ENCODE measurements around the gene BHLHA15.

BHLHA15 gene

DNA sequence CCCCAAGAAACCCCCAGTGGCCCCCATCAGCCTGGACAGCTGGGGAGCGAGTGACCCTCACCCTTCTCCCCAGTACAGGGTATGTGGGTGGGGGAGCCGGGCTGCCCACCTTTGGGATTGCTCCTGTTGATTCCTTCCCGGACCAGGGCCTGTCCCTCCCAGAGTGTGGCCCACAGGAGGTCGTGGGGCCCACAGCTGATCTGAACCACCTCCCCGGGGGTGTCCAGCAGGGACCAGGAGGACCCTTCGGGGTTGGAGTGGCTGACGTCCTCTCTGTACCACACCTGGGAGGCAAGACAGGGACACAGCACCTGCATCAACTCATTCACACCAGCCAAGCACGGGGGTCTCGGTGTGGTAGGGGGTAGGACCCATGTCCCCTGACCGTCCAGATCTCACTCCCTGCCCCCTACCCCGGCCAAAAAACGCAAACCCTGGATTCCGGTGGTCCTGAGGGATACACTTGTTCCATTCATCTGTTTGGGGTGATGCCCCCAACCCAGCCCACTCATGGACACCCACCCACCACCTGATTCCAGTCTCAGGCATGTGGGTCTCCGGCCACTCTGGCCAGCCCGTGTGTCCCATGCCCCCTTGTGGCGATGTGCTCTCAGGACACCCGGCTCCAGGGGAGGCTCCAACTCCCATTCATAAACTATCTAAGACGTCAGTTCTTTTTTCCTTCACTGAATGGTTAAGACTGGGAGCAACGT, 29.9 kb downstream of the BHLHA15 start:
- in situ Hi-C loops (cut with MboI; ENCODE audit: low sequenced_read_pairs) = no loop called here

- in situ Hi-C loops (cut with MboI; ENCODE audit: low sequenced_read_pairs) = no loop called here
These were observed 30.5 kb downstream of the BHLHA15 start for GRCh38 chr7:98241674-98242241.

DNA sequence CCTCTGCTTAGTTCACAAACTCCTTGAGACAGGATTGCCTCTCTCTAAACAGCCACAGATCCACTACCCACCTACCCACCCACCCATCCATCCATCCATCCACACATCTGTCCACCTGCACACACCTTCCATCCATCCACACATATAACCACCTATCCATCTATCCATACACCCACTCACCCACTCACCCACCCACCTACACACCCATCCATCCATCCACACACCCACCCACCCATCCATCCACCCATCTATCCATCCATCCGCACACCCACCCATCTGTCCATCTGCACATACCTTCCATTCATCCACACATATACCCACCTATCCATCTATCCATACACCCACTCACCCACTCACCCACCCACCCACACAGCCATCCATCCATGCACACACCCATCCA, 31.1 kb downstream of the BHLHA15 start:
- in situ Hi-C loops (cut with MboI; ENCODE audit: low sequenced_read_pairs) = no loop called here

GRCh38 chr7:98242934-98243333, 31.7 kb downstream of the BHLHA15 start:
- in situ Hi-C loops (cut with MboI; ENCODE audit: low sequenced_read_pairs) = no loop called here

- in situ Hi-C loops (cut with MboI; ENCODE audit: low sequenced_read_pairs) = no loop called here
These were observed 33.6 kb downstream of the BHLHA15 start for GRCh38 chr7:98244871-98245270.

- in situ Hi-C loops (cut with MboI; ENCODE audit: low sequenced_read_pairs) = no loop called here
These were observed 36.9 kb downstream of the BHLHA15 start for GRCh38 chr7:98248156-98248555.

DNA sequence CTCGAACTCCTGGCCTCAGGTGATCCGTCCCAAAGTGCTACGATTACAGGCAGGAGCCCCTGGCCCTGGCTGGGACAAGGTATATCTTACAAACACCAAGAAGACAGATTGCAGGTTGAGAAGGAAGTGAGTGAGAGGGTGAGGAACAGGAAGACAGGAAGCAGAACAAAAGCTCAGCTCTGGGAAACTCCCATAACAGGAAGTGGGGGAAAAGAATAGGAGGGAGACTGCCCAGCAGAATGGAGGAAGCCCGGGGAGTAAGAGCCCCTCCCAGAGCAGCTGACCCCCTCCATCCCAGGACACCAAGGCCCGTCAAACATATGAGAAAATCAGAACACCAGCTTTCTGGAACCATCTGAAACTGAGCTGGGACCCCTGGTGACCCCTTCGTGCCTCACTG, 37.9 kb downstream of the BHLHA15 start:
- in situ Hi-C loops (cut with MboI; ENCODE audit: low sequenced_read_pairs) = no loop called here

DNA sequence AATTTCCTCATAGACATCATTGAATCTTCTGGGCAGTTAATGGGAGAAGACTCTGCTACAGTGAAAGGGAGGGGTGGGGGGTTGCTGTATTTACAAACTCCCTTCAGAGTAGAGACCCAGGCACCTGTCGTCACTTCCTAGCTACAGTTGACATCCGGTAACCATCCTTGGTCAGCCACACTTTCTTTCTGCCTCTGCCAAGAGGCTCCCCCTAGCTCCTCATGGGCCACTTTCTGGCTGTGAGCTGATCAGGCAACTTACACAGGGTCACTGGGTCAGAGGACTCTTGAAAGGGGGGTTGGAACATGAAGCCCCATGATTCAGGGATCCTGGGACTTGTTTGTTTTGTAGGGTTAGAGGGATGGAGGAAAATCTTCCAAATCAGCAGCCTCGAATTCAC, 39.5 kb downstream of the BHLHA15 start:
- in situ Hi-C loops (cut with MboI; ENCODE audit: low sequenced_read_pairs) = no loop called here

DNA sequence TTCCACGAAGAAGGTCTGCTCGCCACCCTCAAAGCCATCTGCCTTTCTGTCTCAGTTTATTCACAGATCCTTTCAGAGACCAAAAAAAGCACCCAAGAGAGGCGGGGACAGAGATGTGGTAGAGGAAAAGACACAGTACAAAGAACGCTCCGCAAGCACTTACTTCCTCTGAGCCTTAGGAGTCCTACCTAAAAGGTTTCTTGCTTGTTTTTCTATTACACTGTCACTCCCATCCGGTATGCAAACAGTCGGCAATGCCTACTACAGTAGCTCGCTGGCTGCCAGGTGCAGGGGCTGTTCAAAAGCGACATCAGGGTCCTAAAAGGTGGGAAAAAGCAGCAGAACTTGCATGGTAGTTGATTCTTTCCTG, 40.0 kb downstream of the BHLHA15 start:
- in situ Hi-C loops (cut with MboI; ENCODE audit: low sequenced_read_pairs) = no loop called here

DNA sequence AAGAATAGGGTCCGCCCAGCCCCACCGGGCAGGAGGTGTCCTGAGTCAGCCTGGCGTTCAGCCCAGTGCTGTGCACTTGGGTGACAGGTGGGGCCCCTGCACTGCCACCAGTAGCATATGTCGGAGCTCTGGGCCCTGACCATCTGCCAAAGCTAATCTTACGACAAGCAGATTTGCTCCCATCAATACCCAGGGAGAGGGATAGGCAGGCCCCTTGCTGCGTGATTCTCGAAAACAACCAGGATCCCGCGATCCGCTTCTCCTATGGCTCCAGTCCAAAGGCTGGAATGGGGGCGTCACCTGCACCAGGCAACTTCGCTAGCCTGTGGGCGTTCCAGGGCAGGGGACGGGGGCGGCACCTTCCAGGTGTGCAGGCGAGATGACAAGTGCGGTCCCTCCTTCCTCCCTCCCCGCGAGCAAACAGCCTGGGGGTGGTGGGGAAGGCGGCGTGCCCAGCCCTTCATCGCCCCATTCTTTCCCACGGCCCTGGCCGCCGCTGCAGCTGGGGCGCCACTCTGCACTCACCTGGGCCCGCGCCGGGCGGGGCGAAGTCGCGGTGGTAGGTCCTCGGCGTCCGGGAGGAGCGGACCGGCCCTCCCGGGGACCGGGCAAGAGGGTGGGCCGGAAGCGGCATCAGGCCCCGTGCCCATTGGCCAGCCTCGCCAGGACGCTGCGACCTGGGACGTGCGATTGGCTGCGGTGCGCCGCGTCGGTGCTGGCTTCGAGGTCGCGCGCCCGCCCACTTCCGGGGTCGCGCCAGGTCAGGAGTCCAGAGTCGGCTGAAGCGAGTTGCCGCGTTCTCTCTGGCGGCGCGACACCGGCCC, 40.6 kb downstream of the BHLHA15 start, which contains the start of gene TECPR1:
Gene TECPR1 (minus strand): TSS at position 632 of the 824 bp plus-strand sequence. CDS start 6,086 bp downstream, outside the sequence.
- in situ Hi-C loops (cut with MboI; ENCODE audit: low sequenced_read_pairs) = no loop called here

GRCh38 chr7:98252425-98253054, 41.3 kb downstream of the BHLHA15 start:
- in situ Hi-C loops (cut with MboI; ENCODE audit: low sequenced_read_pairs) = no loop called here

DNA sequence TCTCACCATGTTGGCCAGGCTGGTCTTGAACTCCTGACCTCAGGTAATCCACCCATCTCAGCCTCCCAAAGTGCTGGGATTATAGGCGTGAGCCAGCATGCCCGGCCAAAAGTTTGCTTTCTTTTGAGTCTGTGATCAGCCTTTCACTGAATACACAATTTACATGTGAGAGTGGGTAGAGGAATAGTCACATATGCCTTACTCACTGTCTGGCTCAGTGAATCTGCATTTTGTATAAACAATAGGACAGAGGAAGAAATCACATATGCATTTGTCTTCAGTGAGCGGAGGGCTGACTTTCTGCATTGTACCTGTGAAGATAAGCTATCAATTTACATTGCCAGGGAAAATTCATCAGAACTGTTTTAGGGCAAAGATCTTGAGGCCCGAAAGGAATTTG, 43.3 kb downstream of the BHLHA15 start:
- in situ Hi-C loops (cut with MboI; ENCODE audit: low sequenced_read_pairs) = no loop called here

DNA sequence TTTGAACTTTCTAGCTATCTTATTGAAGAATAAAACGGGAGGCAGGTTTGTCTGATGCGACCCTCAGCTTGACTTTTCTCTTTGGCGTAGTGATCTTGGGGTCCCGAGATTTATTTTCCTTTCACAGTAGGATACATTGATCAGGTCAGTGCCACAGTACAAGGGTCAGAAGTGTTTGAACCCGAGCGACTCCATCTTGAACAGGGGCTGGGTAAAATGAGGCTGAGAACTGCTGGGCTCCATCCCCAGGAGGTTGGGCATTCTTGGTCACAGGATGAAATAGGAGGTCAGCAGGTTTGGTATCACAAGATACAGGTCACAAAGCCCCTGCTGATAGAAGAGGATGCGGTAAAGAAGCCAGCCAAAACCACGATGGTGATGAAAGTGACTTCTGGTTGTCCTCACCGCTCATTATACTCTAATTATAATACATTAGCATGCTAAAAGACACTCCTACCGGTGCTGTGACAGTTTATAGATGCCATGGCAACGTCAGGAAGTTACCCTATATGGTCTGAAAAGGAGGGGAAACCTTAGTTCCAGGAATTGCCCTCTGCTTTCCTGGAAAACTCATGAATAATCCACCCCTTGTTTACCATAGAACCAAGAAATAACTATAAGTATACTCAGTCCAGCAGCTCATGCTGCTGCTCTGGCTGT, 43.8 kb downstream of the BHLHA15 start:
- in situ Hi-C loops (cut with MboI; ENCODE audit: low sequenced_read_pairs) = no loop called here

DNA sequence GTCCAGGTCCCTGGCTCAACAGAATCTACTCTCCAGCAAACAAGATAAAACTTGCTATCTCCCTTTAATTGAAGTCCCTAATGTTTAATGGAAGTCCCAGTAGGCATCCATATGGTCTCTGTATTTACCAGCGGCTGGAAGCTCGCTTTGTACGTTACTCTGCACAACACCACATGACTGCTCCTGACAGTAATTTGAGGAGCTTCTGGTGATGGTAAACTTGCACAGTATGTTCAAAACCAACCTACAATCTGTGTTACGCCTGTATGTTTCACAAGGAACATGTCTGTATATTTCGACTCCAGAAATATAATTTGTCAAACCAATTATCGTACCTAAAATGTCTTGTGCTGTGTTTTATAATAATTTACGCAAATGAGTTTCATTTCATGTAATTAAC, 45.2 kb downstream of the BHLHA15 start:
- in situ Hi-C loops (cut with MboI; ENCODE audit: low sequenced_read_pairs) = no loop called here

DNA sequence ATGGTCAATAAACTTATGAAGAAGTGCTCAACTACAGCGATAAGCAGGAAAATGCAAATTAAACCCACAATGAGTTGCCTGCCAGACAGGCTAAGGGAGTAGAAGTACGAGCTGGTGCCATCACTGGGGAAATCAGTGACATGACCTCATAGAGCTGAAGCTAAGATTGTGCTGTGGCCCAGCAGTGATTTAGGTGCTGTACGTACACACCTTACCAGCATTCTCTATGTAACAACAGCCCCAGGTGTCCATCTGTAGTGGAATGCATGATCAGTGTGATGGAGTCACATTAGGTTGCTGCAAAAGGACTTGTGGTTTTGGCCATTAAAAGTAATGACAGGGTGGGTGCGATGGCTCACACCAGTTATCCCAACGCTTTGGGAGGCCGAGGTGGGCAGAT, 46.5 kb downstream of the BHLHA15 start:
- in situ Hi-C loops (cut with MboI; ENCODE audit: low sequenced_read_pairs) = no loop called here
